NCI-H1436 treated with DMSO at 0.1 percent for 48 hours (cell line): Measurements from ENCODE around the gene B4GAT1.

ENCODE experiments used
- DNase-seq: peaks from one replicate; lab custom pipeline; 2025; lab: John Stamatoyannopoulos, UW

Gene B4GAT1

DNA sequence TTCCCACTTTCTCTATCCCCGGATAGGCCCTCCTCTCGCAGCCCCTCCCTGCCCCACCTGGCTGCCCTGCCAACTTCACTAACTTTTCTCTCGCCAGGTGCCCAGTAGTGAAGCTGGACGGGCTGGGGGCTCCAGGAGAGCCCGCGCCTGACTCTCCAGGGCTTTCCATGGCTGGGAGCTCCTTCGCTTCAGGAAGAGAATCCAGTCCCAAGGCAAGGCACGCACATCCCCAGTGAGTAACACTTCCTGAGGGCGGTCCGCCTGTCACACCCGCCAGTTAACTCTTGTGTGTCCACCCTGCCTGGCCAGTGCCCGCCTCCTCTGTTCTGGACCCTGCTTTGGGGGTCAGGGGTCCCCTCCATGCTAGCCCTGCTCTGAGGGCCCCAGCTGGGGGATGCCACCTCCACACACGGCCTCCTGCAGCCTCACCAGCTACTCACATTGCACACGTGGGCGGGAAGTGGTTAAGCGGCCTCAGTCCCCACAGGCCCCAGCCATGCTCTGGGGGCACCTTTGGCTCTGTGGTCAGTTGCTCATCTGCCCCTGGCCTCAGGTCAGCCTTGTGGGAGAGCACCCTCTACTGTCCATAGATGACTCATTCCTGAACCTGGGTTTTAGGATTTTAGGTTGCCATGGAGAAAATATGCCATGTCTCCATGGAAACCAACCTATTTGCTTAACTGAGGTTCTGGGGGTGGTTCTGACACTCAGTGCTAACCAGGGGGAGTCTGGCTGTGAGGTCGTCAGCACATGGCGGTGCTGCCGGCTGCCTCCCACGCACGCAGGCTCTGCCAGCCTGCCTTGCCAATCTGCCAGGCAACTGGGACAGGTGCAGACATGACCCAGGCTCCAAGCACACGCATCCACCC is 11.0 kb downstream of the B4GAT1 start, which contains the start of gene RIN1:
Gene RIN1 (minus strand): TSS at position 201 of the 869 bp plus-strand sequence. CDS start 32 bp downstream, at position 169.
- DNase-seq, result no peak

DNA sequence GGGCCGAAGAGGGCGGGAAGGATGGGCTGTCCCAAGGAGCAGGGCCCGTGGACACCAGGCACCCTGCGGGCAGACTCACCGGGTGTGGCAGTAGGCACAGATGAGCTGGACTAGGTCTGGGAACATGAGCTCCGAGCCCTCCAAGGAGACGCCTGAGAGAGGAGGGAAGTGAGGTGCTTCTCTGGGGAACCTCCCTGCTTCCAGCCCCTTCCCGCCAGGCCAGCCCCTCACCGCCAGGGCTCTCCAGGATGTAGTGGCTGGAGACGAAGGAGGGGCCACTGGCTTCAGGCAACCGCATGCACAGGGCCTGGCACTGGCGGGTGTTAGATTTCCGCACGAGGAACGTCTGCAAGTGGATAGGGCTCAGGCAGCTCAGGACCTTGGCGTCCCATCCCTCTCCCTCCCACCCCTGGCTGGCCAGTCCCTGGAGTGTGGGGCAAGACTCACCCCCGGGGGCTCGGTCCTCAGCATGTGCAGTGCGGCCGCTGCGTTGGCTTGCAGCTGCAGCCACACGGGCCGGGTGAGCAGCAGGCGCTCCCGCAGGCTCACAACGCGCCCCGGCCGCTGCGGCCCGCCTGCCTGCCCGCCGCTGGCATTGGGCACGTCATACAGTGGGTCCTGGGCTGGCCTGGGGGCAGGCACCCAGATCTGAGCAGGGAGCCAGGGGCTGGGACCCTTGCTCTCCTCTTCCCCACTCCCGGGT is 11.7 kb downstream of the B4GAT1 start:
- no peak for DNase-seq

DNA sequence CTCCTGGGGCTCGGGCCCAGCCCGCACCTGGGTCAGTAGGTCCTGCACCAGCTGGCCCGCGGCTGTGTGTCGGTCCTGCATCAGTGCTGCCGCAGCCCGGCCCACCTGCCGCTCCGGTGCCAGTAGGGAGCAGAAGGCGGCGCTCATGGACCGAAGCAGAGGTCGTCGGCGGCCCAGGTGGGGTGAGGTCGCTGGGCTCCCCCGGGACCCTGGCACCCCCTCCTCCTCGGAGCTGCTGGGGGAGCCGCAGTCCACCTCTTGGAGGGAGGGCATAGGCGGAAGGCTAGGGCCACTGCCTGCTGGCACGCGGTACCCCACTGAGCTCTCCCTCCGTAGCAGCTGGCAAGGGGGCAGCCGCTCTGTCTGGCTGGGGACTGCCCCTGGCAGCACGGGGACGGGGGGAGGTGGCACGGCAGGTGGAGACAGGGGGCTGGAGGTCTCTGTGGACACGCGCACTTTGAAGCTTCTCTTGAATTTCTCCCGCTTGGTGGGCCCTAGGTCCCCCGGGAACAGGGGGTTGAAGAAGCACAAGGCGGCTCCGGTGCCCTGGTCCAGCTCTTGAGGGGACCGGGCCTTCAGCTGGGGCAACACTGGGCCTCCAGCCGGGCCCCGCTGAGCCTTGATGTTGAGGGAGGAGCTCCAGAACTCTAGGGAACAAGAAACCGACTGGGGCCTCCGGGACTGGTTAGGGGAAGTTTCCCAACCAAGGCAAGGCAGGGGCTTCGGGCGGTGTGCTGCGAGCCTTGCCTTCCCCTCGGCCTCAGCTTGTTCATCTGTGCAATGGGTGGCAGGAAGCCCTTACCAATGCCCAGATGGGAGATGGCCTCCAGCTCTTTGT is 12.6 kb downstream of the B4GAT1 start:
- no peak for DNase-seq

DNA sequence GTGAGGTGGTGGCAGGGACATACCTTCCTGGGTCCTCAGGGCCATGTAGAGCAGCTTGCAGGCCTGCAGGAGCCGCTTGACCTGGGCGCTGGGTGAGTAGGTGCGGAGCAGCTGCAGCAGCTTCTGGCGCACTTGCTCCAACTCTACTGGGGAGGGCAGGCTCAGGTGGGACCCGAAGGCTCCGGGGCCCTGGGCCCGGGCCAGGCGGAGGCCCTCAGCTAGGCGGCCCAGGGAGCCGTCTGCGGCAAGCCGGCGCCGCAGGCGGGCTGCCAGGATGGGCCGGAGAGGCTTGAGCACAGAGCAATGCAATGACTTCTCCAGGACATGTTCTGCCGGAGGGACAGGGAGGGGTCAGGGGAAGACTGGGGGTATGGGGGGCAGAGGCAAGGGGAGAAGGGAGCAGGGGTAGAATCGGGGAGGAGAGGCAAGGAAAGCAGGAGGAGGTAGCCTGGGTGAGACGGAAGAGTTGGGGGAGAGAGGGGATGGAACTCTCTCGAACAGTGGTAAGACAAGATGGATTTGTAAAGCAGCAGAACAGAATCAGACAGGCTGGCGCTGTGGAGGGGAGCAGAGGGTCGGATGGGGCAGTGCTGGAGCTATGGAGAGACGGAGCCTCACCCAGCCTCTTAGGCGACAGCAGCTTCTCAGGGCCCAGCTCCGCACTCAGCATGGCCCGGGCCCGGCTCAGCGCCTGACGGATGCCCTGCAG is 13.4 kb downstream of the B4GAT1 start:
- no peak for DNase-seq

DNA sequence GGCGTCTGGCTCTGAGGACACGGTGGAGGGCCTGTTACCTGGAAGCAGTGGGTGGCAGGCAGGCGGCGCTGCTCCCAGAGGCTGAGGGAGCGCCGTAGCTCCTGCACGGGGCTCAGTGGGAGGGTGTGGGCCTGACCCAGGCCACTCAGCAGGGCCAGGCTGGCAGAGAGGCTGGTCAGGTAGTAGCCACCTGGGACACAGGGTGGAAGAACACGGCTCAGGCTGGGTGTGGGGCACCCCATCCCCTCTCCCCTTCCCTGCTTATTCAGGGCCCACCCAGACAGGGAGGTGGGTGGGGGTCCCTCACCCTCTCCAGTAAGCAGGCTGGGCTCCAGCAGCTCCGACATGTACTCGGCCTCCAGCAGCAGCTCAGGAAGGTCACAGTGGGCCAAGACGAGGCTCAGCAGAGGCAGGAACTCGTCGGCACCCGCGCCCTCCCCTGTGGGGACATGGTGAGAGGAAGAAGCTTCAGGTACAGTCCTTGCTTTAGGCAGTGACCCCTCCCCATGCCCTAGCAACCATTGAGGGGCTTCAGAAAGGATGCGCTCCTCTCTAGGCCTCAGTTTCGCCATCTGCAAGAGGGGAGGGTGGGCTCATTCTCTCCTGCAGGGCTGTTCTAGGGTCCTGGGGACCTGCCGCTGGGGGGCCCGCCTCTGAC is 14.1 kb downstream of the B4GAT1 start:
- DNase-seq, result no peak

DNA sequence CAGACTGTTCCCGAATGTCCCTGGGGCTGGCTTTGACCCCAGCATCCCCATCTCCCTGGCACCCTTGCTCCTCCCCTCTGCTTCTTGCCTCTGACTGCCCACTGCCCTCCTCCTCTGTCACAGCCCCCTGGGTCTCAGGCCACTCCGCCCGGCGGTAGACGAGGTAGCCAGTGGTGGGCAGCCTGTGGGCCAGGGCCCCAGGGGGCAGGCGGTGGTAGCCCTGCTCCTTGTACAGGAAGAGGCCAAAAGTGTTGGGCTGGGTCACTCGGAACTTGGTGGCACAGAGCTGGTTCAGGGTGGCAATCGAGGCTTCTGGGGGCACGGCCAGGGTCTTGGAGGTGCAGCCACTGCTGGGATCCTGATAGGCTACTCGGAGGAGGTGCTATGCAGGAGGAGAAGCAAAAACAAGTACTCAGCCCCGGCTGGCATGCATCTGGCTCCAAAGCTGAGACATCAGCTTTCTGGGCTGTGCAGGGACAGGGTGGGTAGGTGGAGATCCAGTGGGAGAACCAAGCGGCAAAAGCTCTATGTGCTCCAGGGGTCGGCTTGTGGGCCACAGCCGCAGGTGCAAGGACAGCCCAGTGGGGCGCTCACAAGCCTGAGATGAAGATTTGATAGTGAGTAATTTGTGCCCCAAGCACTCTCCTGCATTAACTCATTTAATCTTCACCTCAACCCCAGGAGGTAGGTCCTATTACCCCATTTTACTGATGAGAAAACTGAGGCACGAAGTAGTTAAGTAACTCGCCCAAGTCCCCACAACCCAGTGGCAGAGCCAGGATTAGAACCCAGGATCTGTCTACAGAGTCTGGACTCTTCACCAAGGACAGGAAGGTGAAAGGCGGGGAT is 14.8 kb downstream of the B4GAT1 start:
- no peak for DNase-seq

DNA sequence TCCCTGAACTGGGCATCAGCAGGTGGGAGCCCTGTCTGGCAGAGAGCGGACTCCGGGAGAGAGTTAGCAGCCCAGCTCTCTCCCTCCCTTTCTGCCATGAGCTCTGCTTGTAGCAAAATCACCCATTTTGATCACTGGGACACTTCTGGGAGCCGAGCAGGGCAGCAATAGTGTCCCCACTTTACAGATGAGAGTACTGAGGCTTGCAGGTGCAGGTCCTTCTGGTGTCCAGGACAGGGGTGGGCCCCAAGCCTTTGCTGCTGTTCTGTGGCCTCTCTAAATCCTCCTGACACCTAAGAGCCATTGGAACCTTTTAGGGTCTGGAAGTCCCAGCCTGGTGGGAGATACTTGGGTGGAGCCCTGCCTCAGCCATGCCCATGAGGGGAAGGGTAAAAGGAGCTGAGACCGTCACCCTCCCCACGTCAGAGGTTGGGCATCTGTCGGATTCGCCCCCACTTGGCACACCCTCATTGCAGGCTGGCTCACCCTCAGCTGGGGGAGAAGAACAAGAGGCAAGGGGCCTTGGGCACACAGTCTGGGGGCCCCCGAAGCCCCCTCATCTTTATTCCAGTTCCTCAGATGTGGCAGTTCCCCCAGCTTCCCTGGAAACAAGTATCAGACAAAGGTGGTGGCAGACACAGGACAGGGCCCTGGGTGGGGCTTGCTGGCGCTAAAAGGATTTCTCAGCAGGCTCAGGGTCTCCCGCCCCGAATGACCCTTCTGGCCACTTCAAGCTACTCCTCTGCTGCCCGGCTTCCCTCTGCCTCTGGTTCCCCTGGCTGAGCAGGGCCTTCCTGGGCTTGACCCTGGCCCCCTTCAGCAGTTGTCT is 15.7 kb downstream of the B4GAT1 start:
- no peak for DNase-seq

DNA sequence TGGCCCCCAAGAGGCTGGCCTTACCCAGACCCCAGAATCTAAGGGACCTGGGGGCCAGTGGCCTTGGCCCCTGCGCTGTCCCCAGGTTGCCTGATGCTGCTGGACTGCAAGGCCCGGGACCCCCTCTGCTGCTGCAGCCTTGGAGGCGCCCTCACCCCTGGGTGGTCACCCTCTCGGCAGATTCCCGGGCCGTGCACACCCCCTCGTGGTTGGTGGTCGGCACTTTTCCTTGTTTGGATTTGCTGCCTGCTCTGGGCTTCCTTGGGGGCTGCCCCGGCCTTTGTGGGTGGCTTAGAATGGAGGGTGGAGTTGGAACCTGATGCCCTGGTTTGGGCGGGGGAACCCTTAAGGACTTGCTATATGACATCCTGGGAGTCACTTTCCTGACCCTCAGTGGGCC is 16.5 kb downstream of the B4GAT1 start:
- DNase-seq, result no peak

DNA sequence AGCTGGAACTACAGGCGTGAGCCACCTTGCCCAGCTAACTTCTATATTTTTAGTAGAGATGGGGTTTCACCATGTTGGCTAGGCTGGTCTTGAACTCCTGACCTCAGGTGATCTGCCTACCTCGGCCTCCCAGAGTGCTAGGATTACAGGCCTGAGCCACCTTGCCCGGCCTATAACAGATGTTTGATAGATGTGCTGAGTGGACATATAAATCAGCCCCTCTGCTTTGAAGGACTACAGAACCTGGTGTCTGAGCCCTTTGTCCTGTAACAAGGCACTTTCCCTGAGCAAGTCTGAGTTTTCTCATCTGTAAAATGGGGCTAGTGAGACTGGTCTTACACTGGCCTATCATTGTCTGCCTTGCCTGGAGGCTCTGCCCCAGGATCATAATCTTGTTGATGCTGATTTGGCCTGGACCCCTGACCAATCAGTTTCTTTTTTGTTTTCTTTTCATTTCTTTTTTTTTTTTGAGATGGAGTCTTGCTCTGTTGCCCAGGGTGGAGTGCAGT is 18.2 kb downstream of the B4GAT1 start:
- no peak for DNase-seq

DNA sequence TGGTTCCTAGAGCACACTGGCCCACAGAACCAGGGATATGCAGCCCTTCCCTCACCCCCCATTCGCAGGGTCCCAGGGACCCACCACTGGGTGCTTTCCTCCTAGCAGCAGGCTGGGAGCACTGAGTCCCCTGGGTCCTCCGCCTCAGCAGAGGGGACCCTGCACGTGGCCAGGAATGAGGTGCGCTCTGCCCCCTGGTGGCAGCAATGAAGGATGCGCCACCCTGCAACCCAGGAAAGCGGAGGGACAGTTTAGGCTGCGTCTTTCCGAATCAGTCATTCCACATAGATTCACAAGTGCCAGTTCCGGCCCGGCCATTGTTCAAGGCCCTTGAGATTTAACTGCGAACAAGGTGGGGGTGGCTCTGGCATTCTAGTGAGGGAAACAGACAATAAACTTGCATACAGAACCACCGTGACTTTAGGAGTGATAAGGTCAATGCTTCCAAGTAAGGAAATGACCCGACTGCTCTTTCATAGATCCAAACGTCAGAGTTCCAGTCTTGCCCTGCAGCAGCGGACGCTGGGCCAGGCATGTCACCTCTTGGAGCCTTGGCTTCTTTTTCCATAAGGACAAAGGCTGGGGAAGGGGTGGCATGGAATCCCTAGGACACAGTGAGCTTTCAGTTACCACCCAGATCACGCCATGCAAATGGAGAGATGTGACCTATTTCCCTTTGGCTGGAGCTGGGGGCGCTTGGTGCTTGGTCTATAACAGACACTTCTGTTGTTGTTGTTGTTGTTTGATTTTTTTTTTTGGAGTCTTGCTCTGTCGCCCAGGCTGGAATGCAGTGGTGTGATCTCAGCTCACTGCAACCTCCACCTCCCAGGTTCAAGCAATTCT is 18.9 kb downstream of the B4GAT1 start:
- DNase-seq, result peak; percentile 31

DNA sequence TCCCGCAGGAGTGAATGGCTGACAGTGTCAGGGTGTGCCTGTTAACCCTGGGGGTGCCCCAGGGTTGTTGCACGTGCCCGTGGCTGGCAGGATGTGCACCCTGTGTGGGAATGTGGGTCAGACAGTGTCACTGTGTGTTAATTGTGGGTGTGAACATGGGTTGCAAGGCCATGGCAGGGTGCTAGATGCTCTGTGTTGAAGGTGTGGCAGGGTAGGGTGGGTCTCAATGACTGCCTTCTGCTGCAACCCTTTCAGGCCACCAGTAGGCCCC is 19.5 kb downstream of the B4GAT1 start:
- DNase-seq, result no peak

DNA sequence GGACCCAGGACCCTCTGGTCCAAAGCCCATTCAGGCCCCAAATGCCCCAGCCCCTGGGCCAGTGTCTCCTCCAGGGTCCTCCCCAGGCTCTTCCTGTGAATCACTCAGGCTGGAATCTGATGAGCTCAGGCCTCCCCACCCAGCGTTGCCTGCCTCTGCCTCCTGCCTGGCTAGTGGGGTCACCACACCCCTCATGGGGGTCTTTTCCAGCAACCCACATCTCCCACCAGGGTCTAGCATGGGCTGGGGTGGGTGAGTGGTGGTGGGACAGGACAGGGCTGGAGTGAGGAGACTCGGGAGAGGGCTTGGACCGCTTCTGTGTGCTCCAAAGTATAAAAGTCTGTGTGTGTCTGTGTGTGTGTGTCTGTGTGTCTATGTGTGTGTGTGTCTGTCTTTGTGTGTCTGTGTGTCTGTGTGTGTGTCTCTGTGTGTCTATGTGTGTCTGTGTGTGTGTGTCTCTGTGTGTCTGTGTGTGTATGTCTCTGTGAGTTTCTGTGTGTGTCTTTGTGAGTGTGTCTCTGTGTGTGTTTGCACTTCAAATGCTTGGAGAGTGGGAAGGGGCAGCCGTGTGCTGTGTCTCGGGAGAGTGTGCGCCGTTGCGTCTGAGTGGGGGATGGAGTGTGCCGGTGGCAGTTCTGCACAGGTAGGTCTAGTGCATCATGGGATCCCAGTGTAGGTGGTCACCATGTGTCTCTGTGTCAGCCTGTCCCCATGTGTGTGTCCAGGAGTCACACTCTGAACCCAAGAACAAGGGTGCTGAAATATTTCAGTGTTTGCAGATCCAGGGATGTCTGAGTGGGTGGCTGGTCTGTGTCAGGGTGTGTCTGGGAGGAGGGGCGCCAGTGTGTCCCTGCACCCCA is 20.0 kb downstream of the B4GAT1 start:
- DNase-seq, result no peak

DNA sequence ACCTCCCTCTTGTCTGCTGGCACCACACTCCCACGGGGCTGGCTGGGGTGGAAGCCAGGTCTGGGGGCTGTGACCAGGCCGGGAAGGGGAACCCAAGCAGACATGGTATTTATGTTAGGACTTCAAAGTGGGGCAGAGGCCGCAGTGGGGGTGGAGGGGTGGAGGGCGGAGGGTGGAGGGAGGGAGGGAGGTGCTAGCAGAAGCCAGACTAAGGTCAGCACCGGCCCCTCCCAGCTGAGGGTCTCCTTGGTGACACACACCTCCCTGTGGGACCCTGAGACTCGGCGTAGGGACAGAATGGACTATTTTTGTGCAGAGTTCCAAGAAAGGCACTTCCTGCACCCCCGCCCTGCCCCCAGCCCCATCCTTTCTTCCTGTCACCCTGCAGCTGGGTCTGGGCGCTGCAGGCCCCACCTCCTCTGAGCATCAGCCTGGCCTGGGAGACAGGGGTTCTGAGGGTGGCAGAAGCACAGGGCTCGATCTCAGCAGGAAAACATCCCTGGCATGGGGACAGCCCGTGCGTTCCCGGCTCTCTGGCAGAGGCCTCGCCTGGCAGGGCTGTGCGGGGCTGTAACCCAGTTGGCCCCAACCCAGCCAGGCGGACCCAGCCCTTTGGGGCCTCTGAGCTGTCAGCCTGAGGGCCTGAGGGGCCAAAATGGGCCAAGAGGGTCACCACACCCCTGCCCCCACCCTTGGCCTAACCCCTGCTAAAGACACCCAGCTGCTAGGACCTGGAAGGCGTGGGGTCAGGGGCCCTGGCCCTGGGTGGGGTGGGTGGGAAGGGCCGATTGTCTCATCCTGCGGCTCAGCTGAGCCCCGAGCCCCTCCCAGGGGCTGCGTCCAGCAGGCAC is 20.9 kb downstream of the B4GAT1 start:
- no peak for DNase-seq

DNA sequence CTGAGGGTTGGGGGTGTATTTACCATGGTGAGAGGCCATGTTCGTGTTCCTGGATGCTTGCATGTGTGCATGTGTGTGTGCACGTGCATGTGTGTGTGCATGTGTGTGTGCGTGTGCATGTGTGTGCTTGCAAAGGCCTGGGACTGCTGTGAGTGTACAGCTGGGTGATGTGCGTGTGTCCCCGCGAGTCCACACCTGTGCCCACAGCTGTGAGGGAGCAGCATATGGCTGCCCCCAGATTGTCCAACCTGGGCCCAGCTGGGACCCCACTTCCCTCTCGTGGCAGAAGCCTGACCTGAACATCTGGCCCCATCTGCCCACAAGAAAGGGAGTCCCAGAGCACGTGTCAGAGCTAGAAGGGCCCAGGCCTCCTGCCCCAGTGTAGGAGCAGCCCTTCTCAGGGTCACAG is 22.2 kb downstream of the B4GAT1 start:
- DNase-seq, result no peak

DNA sequence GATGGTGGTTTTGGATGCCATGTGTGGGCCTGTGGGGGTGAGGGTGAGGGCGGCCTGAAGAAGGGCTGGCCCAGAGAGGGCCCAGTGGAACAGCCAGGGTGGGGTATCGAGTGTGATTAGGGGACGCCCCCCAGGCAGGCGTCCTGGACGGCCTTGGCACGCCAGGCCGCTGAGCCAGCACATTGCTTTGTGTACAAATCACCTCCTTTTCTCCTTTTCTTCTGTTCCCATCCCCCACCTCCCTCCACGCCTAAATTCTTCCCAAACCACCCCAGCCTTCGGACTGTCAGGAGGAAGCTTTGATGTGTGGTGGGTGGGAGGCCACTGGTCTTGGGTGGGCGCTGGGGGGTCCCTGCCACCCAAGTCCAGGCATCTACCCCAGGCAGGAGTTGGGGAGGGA is 22.8 kb downstream of the B4GAT1 start:
- no peak for DNase-seq

DNA sequence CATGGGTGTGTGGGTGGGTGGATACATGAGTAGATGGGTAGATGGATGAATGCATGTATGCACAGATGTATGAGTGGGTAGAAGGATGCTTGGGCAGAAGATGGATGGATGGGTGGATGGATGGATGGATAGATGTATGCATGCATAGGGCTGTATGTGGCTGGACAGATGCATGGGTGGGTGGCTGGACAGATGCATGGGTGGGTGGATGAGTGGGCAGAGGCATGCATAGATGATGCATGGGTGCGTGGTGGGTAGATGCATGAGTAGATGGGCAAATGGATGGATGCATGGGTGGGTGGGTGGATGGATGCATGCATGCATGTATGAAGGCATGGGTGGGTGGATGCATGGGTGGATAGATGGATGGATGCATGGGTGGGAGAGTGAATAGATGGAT is 23.7 kb downstream of the B4GAT1 start:
- no peak for DNase-seq
